Thyroid gland (tissue), 4 donors: ENCODE measurements around the gene TRAF7. TPM values are rescaled to one million over a fixed set of nuclear protein-coding genes. Genes with fewer than 3 reads are reported as not detected.
A peak's percentile ranks its signal among the peaks of the same experiment; 100 is the strongest.
"Not testable (repeated sequence)": the region's sequence is repeated elsewhere in the genome, so short reads cannot be mapped to it uniquely, and the experiment has no call there.

ENCODE experiments used
- DNase-seq, 2 donors: peaks; one replicate each; pipeline ENCODE4 v3.0.0-alpha.2; 2019
- H3K27ac ChIP-seq, 3 donors: fragments of 200-600 bp; sonication (generic); 1 replicate in 2 of 3; 2 replicates in 1 of 3; pipeline ENCODE4 v1.5.1; 2016 to 2019; ENCODE audit warnings: mild to moderate bottlenecking in 1 of 3, moderate library complexity in 1 of 3
- H3K27me3 ChIP-seq: fragments of 200-600 bp; sonication (generic); one replicate; pipeline ENCODE4 v1.5.1; 2019
- H3K36me3 ChIP-seq, 2 donors: fragments of 200-600 bp; sonication (generic); one replicate each; pipeline ENCODE4 v1.5.1; 2016 to 2019
- H3K4me1 ChIP-seq, 2 donors: fragments of 200-600 bp; sonication (generic); one replicate each; pipeline ENCODE4 v1.5.1; 2017 to 2019
- H3K4me3 ChIP-seq, 3 donors: fragments of 200-600 bp; sonication (generic); replicated peaks in 1 of 3; 1 replicate in 2 of 3; 2 replicates in 1 of 3; pipeline ENCODE4 v1.5.1; 2016; ENCODE audit warnings: mild to moderate bottlenecking in 1 of 3
- H3K9me3 ChIP-seq: fragments of 200-600 bp; sonication (generic); one replicate; pipeline ENCODE4 v1.5.1; 2017
- CTCF ChIP-seq, 6 experiments: fragments of 200-600 bp in 3 of 6; fragments of 450-650 bp in 3 of 6; sonication (generic) in 3 of 6; IDR thresholded peaks; one replicate each; pipeline ENCODE4 v1.5.1; 2016 to 2019; ENCODE audit warnings: antibody characterized with exemption in 6 of 6, mild to moderate bottlenecking in 2 of 6, inconsistent platforms in 1 of 6, moderate library complexity in 1 of 6
- POLR2A ChIP-seq, 2 donors: fragments of 450-650 bp; IDR thresholded peaks; one replicate each; pipeline ENCODE4 v1.6.1; 2017; ENCODE audit warnings: antibody characterized with exemption in 2 of 2, mild to moderate bottlenecking in 2 of 2, moderate library complexity in 1 of 2
- WGBS, 2 donors: methylation state at CpG; one replicate each; pipeline ENCODE4 v1.1.5; 2017; 5-methylcytosine and 5-hydroxymethylcytosine counted together
- intact Hi-C: fragments of 100-400 bp; cut with DNase I; formaldehyde crosslinking; loops from one replicate; pipeline ENCODE4 v1.15.1; 2023
- total RNA-seq, 4 donors: library from RNA; depleted of rRNA; stranded (reverse); fragments of >200 nt; gene quantifications; one replicate each; pipeline ENCODE4 v1.2.3, GENCODE V29; 2016

Gene TRAF7
- total RNA-seq, 4 donors from 2014 or later = 27.7 to 51.9 (median 41.5) TPM

DNA sequence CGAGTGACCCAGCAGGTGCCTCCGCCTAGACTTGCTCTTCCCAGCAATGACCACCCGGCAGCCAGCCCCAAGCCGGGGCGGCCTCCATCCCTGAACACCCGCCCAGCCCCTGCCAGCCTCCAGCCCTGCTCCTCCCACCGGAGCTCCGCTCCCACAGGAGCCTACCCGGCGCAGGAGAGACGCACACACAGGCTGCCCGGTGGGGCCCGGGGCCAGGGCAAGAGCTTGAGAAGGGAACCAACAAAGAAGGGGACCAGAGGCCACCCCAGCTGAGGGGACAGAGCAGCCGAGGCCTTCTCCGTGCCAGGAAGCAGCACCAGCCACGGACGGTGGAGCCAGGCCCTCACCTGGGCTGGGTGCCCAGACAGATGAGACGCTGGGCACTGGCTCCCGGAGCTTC is 33.7 kb upstream of the TRAF7 start:
- DNase-seq = peak; percentile 31 to 48
- Histone ChIP-seq H3K9me3 (no peaks in the 10 kb centered on the region), H3K36me3 (no peaks in the 10 kb centered on the region), H3K4me3 (no peak overlapping the region), H3K27me3 (no peaks in the 10 kb centered on the region), H3K27ac (peak overlapping the region in 1 of 3 donors; percentile 10), H3K4me1 (peaks cover 10 to 41% of the 10 kb centered on the region in 2 donors)
- intact Hi-C loops = no loop called here
- WGBS, 2 donors = 87% methylated on average over 6 of the region's 19 CpGs; no CpG with 5 or more reads in 1 of the 2 donors
- TF ChIP-seq CTCF (IDR thresholded peaks at IDR 0.05) (no peak), POLR2A (IDR thresholded peaks at IDR 0.05) (no peak)

- H3K9me3 ChIP-seq = no peaks in the 10 kb centered on the region
- intact Hi-C loops = no loop called here
- H3K27me3 ChIP-seq = no peaks in the 10 kb centered on the region
- no peak overlapping the region for H3K27ac ChIP-seq
- 84 to 97% methylated on average over 10 of the region's 17 CpGs for WGBS, 2 donors
- no peak for DNase-seq
- TF ChIP-seq CTCF (IDR thresholded peaks at IDR 0.05) = no peak
- H3K36me3 ChIP-seq = no peaks in the 10 kb centered on the region
- H3K4me1 ChIP-seq = peaks cover 14 to 47% of the 10 kb centered on the region in 2 donors
- H3K4me3 ChIP-seq = no peak overlapping the region
Measured at GRCh38 chr16:2122429-2122828, 33.2 kb upstream of the TRAF7 start.

GRCh38 chr16:2122934-2123683 is 32.5 kb upstream of the TRAF7 start:
- DNase-seq, H3K27ac ChIP-seq, H3K9me3 ChIP-seq, H3K36me3 ChIP-seq, intact Hi-C loops, H3K27me3 ChIP-seq, H3K4me3 ChIP-seq: not testable (repeated sequence)
- 52 to 93% methylated on average over 9 to 11 of the region's 26 CpGs for WGBS, 2 donors
- H3K4me1 ChIP-seq = peaks cover 14 to 49% of the 10 kb centered on the region in 2 donors

DNA sequence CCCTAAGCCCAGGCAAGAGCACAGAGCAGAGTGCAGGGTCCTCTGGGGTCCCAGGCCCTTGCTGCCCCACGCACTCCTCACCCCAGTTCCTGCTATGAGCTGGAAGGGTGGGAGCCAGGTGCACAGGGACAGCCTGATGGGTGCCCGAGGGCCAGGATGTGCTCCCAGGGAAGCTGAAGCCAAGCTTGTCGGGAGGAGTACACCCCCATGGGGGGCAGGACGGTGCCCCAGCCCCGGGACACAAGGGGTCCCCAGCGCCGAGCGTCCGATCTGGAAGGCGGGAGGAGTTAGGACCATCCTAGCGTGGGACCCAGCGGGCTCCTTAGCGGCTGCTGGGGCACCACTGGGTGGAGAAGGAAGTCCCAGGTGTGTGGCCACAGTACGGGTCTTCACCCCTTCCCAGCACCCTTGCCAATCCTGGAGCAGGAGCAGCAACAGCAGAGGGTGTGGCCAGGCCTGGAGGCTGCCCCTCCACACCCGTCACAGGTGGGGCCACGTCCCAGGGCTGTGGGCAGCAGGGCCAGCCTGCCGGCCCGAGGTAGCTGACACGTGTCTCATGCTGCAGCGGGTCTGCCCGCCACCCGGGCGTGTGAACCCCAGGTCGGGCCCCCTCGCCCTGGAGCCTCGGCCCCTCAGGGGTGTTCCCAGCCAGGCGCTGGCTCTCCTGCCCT is 31.7 kb upstream of the TRAF7 start:
- WGBS, 2 donors = 49 to 85% methylated on average over 7 to 21 of the region's 27 CpGs
- intact Hi-C loops, H3K9me3 ChIP-seq, DNase-seq, H3K4me3 ChIP-seq, H3K36me3 ChIP-seq, H3K27me3 ChIP-seq: not testable (repeated sequence)
- Histone ChIP-seq H3K4me1 (peaks cover 20 to 56% of the 10 kb centered on the region in 2 donors), H3K27ac (peak overlapping the region; percentile 70 to 87 (median 82))

GRCh38 chr16:2124377-2124693 is 31.2 kb upstream of the TRAF7 start:
- H3K4me3 ChIP-seq, intact Hi-C loops, H3K9me3 ChIP-seq, H3K27me3 ChIP-seq, DNase-seq, H3K36me3 ChIP-seq: not testable (repeated sequence)
- peak overlapping the region; percentile 70 to 87 (median 82) for H3K27ac ChIP-seq
- WGBS, 2 donors = 32 to 100% methylated on average over 1 to 3 of the region's 11 CpGs
- peaks cover 21 to 57% of the 10 kb centered on the region in 2 donors for H3K4me1 ChIP-seq

GRCh38 chr16:2124694-2125444 is 30.7 kb upstream of the TRAF7 start:
- Histone ChIP-seq H3K4me1 (peaks cover 21 to 57% of the 10 kb centered on the region in 2 donors), H3K27ac (peak overlapping the region; percentile 70 to 87 (median 82))
- WGBS, 2 donors = 44% methylated on average over 13 to 24 of the region's 37 CpGs
- intact Hi-C loops, H3K36me3 ChIP-seq, H3K27me3 ChIP-seq, H3K9me3 ChIP-seq, H3K4me3 ChIP-seq: not testable (repeated sequence)
- DNase-seq = peak in 1 of 2 donors; percentile 17

GRCh38 chr16:2125609-2126008 is 30.0 kb upstream of the TRAF7 start:
- Histone ChIP-seq H3K4me1 (peaks cover 21 to 57% of the 10 kb centered on the region in 2 donors), H3K27ac (peak overlapping the region in 2 of 3 donors; percentile 82 to 87)
- WGBS, 2 donors = 64 to 73% methylated on average over 3 to 8 of the region's 11 CpGs
- H3K36me3 ChIP-seq, H3K27me3 ChIP-seq, H3K9me3 ChIP-seq, H3K4me3 ChIP-seq, DNase-seq, intact Hi-C loops: not testable (repeated sequence)

DNA sequence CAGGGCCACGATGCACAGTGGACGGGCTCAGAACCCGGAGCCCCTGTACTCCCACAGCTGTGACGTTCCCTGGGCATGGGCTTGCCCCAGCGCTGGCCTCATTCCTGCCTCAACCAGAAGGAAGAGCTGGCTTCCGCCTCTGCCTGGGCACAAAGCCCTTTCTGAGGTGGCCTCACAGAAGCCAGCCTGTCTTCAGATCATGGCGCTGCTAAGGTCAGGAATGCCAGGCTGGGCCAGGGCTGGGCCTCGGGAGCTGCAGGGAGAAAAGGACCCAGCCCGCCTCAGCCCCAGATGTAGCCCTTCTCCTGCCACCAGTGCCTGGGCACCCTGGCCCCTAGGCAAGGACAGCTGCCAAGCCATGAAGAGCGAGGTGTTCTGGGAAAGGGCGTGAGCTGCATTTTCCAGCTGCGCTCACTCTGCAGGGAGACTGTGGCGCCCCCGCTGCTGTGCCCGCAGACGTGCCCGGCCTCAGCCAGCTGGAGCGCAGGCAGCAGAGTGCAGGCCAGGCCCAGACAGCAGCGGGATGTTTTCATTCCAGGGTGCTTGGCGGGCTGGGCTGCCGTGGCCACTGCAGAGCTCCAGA is 29.3 kb upstream of the TRAF7 start:
- intact Hi-C loops, H3K36me3 ChIP-seq, H3K9me3 ChIP-seq, H3K27me3 ChIP-seq, DNase-seq, H3K4me3 ChIP-seq: not testable (repeated sequence)
- Histone ChIP-seq H3K27ac (peak overlapping the region in 2 of 3 donors; percentile 58 to 87), H3K4me1 (peaks cover 21 to 57% of the 10 kb centered on the region in 2 donors)
- 68 to 70% methylated on average over 10 to 17 of the region's 21 CpGs for WGBS, 2 donors

- peaks cover 21 to 53% of the 10 kb centered on the region in 2 donors for H3K4me1 ChIP-seq
- H3K4me3 ChIP-seq, H3K27me3 ChIP-seq, intact Hi-C loops, H3K9me3 ChIP-seq, DNase-seq, H3K36me3 ChIP-seq: not testable (repeated sequence)
- WGBS, 2 donors = 86 to 93% methylated on average over 6 to 25 of the region's 31 CpGs
- peak overlapping the region in 2 of 3 donors; percentile 51 to 58 for H3K27ac ChIP-seq
Measured at GRCh38 chr16:2126928-2127556, 28.5 kb upstream of the TRAF7 start.
